ENCODE measurements around the gene PDE1C. TPM values are rescaled to one million over a fixed set of nuclear protein-coding genes. Genes with fewer than 3 reads are reported as not detected.

Gene PDE1C
- total RNA-seq, 1 donor from 2014 or later = 15.5 TPM

DNA sequence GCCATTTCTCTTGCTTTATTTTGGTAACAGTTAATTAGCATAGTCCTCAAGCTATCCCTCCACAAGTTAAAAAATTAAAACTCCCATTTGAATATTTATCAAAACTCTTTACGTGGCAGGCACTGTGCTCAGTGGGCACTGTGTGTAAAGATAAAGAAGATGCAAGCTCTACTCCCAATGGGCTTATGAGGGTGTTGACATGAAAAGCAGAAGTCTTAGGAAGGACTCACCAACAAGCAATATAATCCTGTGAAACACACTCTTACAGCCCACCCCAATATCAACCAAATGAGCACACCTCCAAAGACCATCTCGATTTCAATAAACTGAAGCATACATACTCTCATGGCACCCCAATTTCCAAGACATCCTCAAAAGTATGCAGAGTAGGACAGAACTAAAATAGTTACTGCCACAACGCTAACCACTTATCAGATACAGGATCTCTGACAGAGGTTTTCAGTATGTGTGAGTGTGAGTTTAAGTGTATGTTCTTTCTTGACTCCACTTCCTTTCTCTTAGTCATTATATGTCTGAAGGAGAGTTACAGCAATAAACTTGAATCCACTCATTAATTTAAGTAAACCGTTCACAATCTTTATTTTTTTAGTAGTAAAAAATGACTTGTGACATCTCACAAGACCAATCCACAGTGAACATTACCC is 120.0 kb downstream of the PDE1C start:
- TF ChIP-seq, protein P1, sequence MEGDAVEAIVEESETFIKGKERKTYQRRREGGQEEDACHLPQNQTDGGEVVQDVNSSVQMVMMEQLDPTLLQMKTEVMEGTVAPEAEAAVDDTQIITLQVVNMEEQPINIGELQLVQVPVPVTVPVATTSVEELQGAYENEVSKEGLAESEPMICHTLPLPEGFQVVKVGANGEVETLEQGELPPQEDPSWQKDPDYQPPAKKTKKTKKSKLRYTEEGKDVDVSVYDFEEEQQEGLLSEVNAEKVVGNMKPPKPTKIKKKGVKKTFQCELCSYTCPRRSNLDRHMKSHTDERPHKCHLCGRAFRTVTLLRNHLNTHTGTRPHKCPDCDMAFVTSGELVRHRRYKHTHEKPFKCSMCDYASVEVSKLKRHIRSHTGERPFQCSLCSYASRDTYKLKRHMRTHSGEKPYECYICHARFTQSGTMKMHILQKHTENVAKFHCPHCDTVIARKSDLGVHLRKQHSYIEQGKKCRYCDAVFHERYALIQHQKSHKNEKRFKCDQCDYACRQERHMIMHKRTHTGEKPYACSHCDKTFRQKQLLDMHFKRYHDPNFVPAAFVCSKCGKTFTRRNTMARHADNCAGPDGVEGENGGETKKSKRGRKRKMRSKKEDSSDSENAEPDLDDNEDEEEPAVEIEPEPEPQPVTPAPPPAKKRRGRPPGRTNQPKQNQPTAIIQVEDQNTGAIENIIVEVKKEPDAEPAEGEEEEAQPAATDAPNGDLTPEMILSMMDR (IDR thresholded peaks at IDR 0.05) = no peak
- no peak overlapping the region for H3K4me3 ChIP-seq
- no peaks in the 10 kb centered on the region for H3K27me3 ChIP-seq (ENCODE audit: low read depth)
- ATAC-seq = no peak
- no peak overlapping the region for H3K27ac ChIP-seq
- no peak for DNase-seq
- H3K9me3 ChIP-seq = no peaks in the 10 kb centered on the region
- H3K36me3 ChIP-seq = no peaks in the 10 kb centered on the region
- H3K4me1 ChIP-seq = no peaks in the 10 kb centered on the region
- intact Hi-C loops (cut with DNase I) = no loop called here

DNA sequence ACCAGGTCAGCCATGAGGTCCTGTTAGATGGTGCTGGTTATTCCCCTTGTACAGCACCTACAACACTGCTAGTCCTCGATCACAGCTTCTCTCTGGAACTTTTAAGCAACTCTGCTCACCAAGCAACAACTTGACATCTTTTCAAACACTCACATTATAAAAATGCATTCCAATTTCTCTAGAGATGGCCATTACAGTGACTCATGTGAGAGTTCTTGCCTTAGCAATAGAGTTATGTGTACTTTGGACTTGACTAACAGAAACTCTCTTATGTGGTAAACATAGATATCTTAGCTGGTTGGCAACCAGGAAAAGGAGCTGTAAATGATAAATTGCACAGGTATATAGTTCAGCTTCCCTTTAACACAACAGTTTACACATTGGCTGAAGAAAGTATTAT is 122.2 kb downstream of the PDE1C start:
- Histone ChIP-seq H3K4me1 (no peaks in the 10 kb centered on the region), H3K27me3 (ENCODE audit: low read depth) (no peaks in the 10 kb centered on the region), H3K4me3 (no peak overlapping the region), H3K9me3 (no peaks in the 10 kb centered on the region), H3K36me3 (no peaks in the 10 kb centered on the region), H3K27ac (no peak overlapping the region)
- TF ChIP-seq, protein P1 (IDR thresholded peaks at IDR 0.05) = no peak
- ATAC-seq = peak; percentile 79 to 90
- intact Hi-C loops (cut with DNase I) = no loop called here
- no peak for DNase-seq

DNA sequence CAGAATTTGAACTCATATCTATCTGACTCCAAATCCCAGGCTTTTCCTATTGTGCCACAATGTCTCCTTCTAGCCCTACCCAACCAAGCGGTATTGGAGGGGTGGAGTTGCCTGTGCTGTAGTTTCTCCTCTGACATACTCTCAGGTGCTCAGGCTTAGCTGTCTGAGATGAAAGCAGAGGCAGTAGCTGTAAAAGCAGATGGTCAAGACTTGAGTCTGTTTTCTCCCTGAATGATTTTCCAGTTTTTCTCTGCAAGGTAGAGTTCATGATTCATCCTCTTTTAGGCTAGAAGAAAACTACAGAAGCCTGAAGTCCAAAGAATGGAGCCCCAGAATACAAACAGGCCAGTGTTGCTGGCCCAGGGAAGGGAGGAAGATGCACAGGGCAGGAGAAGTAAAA is 130.0 kb downstream of the PDE1C start:
- Histone ChIP-seq H3K4me3 (no peak overlapping the region), H3K27ac (no peak overlapping the region), H3K36me3 (no peaks in the 10 kb centered on the region), H3K27me3 (ENCODE audit: low read depth) (no peaks in the 10 kb centered on the region), H3K4me1 (no peaks in the 10 kb centered on the region), H3K9me3 (no peaks in the 10 kb centered on the region)
- TF ChIP-seq, protein P1 (IDR thresholded peaks at IDR 0.05) = no peak
- intact Hi-C loops (cut with DNase I) = no loop called here
- ATAC-seq = no peak
- no peak for DNase-seq

DNA sequence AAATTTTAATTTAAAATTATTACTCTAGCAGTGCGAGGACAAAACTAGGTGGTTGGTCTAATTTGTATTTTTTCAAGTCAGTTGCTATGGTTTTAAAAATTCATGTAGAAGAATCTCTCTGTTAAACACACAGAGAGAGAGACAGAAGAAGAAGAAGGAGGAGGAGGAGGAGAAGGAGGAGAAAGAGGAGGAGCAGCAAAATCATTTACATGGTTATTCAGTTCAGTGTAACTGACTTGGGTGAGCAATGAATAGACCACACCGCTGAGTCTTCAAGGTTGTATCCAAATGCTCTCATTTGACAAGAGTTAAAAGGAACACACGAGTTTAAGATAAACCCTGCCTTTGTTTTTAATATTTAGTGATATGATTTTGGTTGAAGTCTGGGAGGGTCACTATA is 131.1 kb downstream of the PDE1C start:
- DNase-seq = no peak
- intact Hi-C loops (cut with DNase I) = no loop called here

DNA sequence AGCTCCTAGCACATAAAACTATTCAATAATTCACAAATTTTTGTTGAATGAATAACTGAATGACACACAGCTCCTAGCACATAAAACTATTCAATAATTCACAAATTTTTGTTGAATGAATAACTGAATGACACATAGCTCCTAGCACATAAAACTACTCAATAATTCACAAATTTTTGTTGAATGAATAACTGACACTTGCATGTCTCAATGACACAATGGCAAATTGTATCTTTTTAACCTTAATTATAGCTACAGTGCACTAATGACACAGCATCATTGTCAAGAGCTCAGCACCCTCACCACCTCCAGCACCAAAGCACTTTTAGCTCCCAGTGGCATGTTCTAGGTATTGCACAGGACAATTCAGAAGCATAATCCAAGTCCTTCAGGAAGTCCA is 131.6 kb downstream of the PDE1C start:
- intact Hi-C loops (cut with DNase I) = no loop called here
- TF ChIP-seq, protein P1 (IDR thresholded peaks at IDR 0.05) = no peak
- ATAC-seq (no peak), DNase-seq (no peak)
- Histone ChIP-seq H3K36me3 (no peaks in the 10 kb centered on the region), H3K4me1 (no peaks in the 10 kb centered on the region), H3K27ac (no peak overlapping the region), H3K9me3 (no peaks in the 10 kb centered on the region), H3K27me3 (ENCODE audit: low read depth) (no peaks in the 10 kb centered on the region), H3K4me3 (no peak overlapping the region)

More for the DNA sequence above, 131.1 kb downstream of the PDE1C start:
- Histone ChIP-seq H3K4me3 (no peak overlapping the region), H3K27ac (no peak overlapping the region), H3K4me1 (no peaks in the 10 kb centered on the region), H3K9me3 (no peaks in the 10 kb centered on the region), H3K36me3 (no peaks in the 10 kb centered on the region), H3K27me3 (ENCODE audit: low read depth) (no peaks in the 10 kb centered on the region)
- TF ChIP-seq, protein P1 (IDR thresholded peaks at IDR 0.05) = no peak
- no peak for ATAC-seq

Measured in lower lobe of right lung (tissue), 2 donors.